ENCODE results near the gene CSNK2A2.

The CSNK2A2 gene

GRCh38 chr16:58138852-58139251, 59.1 kb downstream of the CSNK2A2 start:
- no peak for DNase-seq

GRCh38 chr16:58137581-58137980, 60.3 kb downstream of the CSNK2A2 start:
- no peak for DNase-seq

GRCh38 chr16:58129097-58129936, 68.6 kb downstream of the CSNK2A2 start, which contains the start of gene CFAP20:
TSS of gene CFAP20 (minus strand) at chr16:58129381. CDS start at chr16:58129115, 266 bp downstream.
- peak; percentile 90 to 100 (median 94) for DNase-seq

GRCh38 chr16:58128711-58129096, 69.2 kb downstream of the CSNK2A2 start:
- peak in 1 of 5 experiments; percentile 45 for DNase-seq

GRCh38 chr16:58128181-58128631, 69.7 kb downstream of the CSNK2A2 start:
- DNase-seq, result no peak

GRCh38 chr16:58127634-58128033, 70.3 kb downstream of the CSNK2A2 start:
- no peak for DNase-seq

GRCh38 chr16:58127033-58127556, 70.8 kb downstream of the CSNK2A2 start:
- DNase-seq, result peak in 3 of 5 experiments; percentile 15 to 76 (median 44)

GRCh38 chr16:58126451-58126961, 71.4 kb downstream of the CSNK2A2 start:
- no peak for DNase-seq

- DNase-seq, result peak in 1 of 5 experiments; percentile 33
Measured at GRCh38 chr16:58125781-58126335, 72.0 kb downstream of the CSNK2A2 start.

GRCh38 chr16:58125041-58125440, 72.9 kb downstream of the CSNK2A2 start:
- no peak for DNase-seq

- DNase-seq, result no peak
Measured at GRCh38 chr16:58124601-58124915, 73.3 kb downstream of the CSNK2A2 start.

GRCh38 chr16:58123896-58124600, 73.9 kb downstream of the CSNK2A2 start:
- DNase-seq, result no peak

GRCh38 chr16:58121132-58121531, 76.8 kb downstream of the CSNK2A2 start:
- DNase-seq, result no peak

- no peak for DNase-seq
Measured at GRCh38 chr16:58120234-58120633, 77.7 kb downstream of the CSNK2A2 start.

- no peak for DNase-seq
Measured at GRCh38 chr16:58119509-58119845, 78.4 kb downstream of the CSNK2A2 start.

GRCh38 chr16:58118801-58119508, 79.0 kb downstream of the CSNK2A2 start:
- DNase-seq, result no peak

GRCh38 chr16:58116529-58116928, 81.4 kb downstream of the CSNK2A2 start:
- DNase-seq, result no peak

GRCh38 chr16:58116081-58116480, 81.8 kb downstream of the CSNK2A2 start:
- DNase-seq, result no peak

- DNase-seq, result no peak
Measured at GRCh38 chr16:58114827-58115825, 82.8 kb downstream of the CSNK2A2 start.

- DNase-seq, result no peak
Measured at GRCh38 chr16:58111302-58111627, 86.6 kb downstream of the CSNK2A2 start.

GRCh38 chr16:58110571-58111301, 87.2 kb downstream of the CSNK2A2 start:
- DNase-seq, result no peak

All from T-helper 2 cell (primary cell).